ENCODE results near the gene MRPL38. TPM values are rescaled to one million over a fixed set of nuclear protein-coding genes. Genes with fewer than 3 reads are reported as not detected.

Gene MRPL38
- total RNA-seq, 1 donor from 2014 or later, result 113 TPM

DNA sequence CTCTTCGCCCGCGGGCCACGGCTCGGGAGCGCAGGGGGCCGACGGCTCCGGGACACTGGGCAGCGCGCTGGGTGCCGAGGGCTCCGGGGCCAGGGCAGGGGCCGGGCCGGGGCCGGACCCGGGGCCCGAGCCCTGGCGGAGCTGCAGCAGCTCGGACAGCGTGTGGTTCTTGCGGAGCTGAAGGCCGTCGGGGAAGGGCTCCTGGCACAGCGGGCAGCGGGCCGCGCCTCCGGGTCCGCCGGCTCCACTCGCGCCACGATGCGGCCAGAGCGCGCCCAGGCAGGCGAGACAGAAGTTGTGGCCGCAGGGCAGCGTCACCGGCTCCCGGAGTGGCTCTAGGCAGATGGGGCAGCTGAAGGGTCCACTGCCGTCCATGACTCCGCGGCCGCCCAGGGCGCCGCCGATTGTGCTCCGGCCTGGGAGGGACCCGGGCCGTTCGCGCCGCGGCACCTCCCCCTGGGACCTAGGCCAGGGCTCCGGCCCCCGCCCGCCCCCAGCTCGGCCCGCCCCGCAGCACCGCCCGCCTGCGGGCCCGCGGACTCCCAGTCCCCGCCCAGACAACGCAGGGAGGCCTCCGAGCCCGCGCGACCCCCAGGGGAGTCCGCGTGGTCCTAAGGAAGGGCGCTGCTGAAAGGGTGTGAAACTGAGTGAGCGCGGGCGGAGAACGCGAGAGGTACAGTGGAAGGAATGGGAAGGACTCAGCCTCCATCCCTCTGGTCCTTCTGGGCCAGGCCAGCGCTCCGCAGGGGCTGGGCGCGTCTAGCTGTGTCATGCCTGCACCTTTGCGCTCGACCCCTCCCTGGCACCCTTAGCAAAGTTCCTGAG is 26.3 kb downstream of the MRPL38 start, which contains the start of gene TRIM47:
TRIM47 (minus strand) TSS at position 408 of the 825 bp plus-strand sequence; CDS start at position 375, 33 bp downstream.
- Mint-ChIP-seq H3K4me3 (peak within 1 kb of the TSS; percentile 77), H3K27ac (peak within 1 kb of the TSS; percentile 34), H3K4me1 (ENCODE audit: unreplicated experiment) (no peaks in the 10 kb centered on the region)

GRCh38 chr17:75877752-75878173 is 26.9 kb downstream of the MRPL38 start:
- Mint-ChIP-seq H3K36me3 (no peaks in the 10 kb centered on the region), H3K4me1 (ENCODE audit: unreplicated experiment) (no peaks in the 10 kb centered on the region), H3K27me3 (peaks cover 48% of the 10 kb centered on the region), H3K9me3 (no peaks in the 10 kb centered on the region), H3K27ac (no peak overlapping the region), H3K4me3 (peak overlapping the region; percentile 77)
- TF ChIP-seq, protein P1, sequence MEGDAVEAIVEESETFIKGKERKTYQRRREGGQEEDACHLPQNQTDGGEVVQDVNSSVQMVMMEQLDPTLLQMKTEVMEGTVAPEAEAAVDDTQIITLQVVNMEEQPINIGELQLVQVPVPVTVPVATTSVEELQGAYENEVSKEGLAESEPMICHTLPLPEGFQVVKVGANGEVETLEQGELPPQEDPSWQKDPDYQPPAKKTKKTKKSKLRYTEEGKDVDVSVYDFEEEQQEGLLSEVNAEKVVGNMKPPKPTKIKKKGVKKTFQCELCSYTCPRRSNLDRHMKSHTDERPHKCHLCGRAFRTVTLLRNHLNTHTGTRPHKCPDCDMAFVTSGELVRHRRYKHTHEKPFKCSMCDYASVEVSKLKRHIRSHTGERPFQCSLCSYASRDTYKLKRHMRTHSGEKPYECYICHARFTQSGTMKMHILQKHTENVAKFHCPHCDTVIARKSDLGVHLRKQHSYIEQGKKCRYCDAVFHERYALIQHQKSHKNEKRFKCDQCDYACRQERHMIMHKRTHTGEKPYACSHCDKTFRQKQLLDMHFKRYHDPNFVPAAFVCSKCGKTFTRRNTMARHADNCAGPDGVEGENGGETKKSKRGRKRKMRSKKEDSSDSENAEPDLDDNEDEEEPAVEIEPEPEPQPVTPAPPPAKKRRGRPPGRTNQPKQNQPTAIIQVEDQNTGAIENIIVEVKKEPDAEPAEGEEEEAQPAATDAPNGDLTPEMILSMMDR (conservative IDR thresholded peaks at IDR 0.05), result peak; percentile 70
- no peak for DNase-seq (ENCODE audit: extremely low spot score, unreplicated experiment)

More for the DNA sequence above, 26.3 kb downstream of the MRPL38 start, which contains the start of gene TRIM47:
- TF ChIP-seq, protein P1 (conservative IDR thresholded peaks at IDR 0.05), result peak; percentile 22
- DNase-seq (ENCODE audit: extremely low spot score, unreplicated experiment), result no peak
- no peaks in the 10 kb centered on the region for H3K36me3 Mint-ChIP-seq
- H3K27me3 Mint-ChIP-seq, result peaks cover 48% of the 10 kb centered on the region
- H3K9me3 Mint-ChIP-seq, result no peaks in the 10 kb centered on the region

- TF ChIP-seq, protein P1 (conservative IDR thresholded peaks at IDR 0.05), result no peak
- H3K4me1 Mint-ChIP-seq (ENCODE audit: unreplicated experiment), result no peaks in the 10 kb centered on the region
- H3K27ac Mint-ChIP-seq, result peak overlapping the region; percentile 18
- H3K4me3 Mint-ChIP-seq, result peak overlapping the region; percentile 77
- peaks cover 45% of the 10 kb centered on the region for H3K27me3 Mint-ChIP-seq
- DNase-seq (ENCODE audit: extremely low spot score, unreplicated experiment), result no peak
- H3K9me3 Mint-ChIP-seq, result no peaks in the 10 kb centered on the region
- H3K36me3 Mint-ChIP-seq, result no peaks in the 10 kb centered on the region
Measured at GRCh38 chr17:75876938-75877751, 27.5 kb downstream of the MRPL38 start.

DNA sequence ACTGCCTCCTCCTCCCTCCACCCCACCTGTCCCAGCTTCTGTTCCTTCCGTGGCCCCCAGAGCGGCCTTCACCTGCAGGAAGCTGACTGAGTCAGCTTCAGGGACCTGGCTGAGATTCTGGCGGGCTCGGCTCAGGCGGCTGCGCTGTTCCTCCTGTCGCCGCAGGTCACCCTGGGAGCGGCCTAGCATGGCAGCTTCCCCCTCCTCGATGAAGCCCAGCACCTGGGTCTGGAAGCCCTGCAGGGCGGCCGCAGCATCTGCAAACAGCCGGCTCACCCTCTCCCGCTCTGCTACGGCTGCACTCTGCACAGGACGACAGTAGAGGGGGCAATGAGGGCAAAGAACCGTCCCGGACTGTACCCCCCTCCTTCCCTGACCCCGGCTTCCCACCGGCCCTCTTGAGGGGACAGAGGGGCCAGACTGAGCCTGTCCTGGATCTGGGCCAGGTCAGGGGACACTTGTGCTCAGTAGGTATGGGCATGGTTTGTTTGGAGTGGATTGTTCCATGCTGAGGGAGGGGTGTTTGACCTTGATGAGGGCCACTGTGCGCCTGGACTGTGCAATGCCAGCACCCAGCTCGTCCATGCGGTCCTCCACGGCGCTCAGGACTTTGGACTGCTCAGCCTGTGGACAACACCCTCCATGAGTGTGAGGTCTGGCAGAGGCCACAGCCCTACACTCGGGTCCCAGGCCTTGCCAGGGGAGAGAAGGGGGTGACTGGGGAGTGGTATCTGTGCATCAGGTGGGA is 28.3 kb downstream of the MRPL38 start:
- Mint-ChIP-seq H3K4me1 (ENCODE audit: unreplicated experiment) (no peaks in the 10 kb centered on the region), H3K27me3 (peaks cover 38% of the 10 kb centered on the region), H3K27ac (peak overlapping the region; percentile 18), H3K9me3 (no peaks in the 10 kb centered on the region), H3K4me3 (peak overlapping the region; percentile 77), H3K36me3 (no peaks in the 10 kb centered on the region)
- TF ChIP-seq, protein P1 (conservative IDR thresholded peaks at IDR 0.05), result peak; percentile 19
- no peak for DNase-seq (ENCODE audit: extremely low spot score, unreplicated experiment)

DNA sequence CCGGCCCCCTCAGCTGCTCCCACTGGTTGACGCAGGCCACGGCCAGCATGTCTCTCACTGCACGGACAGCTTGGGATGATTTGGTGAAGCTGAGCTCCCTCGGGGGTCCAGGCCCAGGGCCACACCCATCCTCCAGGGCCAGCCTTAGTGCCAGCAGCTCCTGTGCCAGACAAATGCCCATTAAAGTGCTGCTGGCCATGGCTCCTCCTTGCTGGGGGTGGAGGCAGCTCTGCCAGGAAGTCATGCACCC is 28.8 kb downstream of the MRPL38 start:
- H3K27ac Mint-ChIP-seq, result no peak overlapping the region

More for the DNA sequence above, 28.8 kb downstream of the MRPL38 start:
- Mint-ChIP-seq H3K4me1 (ENCODE audit: unreplicated experiment) (no peaks in the 10 kb centered on the region), H3K9me3 (no peaks in the 10 kb centered on the region), H3K27me3 (peaks cover 36% of the 10 kb centered on the region), H3K36me3 (no peaks in the 10 kb centered on the region), H3K4me3 (no peak overlapping the region)
- TF ChIP-seq, protein P1 (conservative IDR thresholded peaks at IDR 0.05), result no peak
- DNase-seq (ENCODE audit: extremely low spot score, unreplicated experiment), result no peak

All from type B pancreatic cell (in vitro differentiated cells).